GM12878 (cell line): ENCODE results near the gene ZIC2. TPM values are rescaled to one million over a fixed set of nuclear protein-coding genes. Genes with fewer than 3 reads are reported as not detected.

Experiments
- ATAC-seq: fragments of 200-7000 bp; cut with Tn5 transposase; 3 replicates; pipeline ENCODE4 v1.9.1; 2020; ENCODE audit warnings: mild to moderate bottlenecking, moderate library complexity
- BruUV-seq: library from RNA; stranded (reverse); fragments of 400-500 nt; replicated peaks from 2 replicates; lab custom pipeline; 2021; lab: Mats Ljungman, UMichigan
- CTCF ChIA-PET: fragments of 300-600 bp; sonication (Branson Sonifier 250); formaldehyde crosslinking; extraction: SDS; loops from one replicate; lab custom pipeline; 2021; ENCODE audit warnings: inconsistent platforms; lab: Yijun Ruan, JAX
- POLR2A ChIA-PET: fragments of 350-600 bp; formaldehyde crosslinking; extraction: SDS; loops from one replicate; lab custom pipeline; 2021; ENCODE audit warnings: inconsistent platforms; lab: Charles Lee
- RAD21 ChIA-PET: fragments of 300-600 bp; sonication (Branson Sonifier 250); formaldehyde crosslinking; loops from one replicate; lab custom pipeline; 2023; ENCODE audit warnings: antibody characterized with exemption; ENCODE audit not compliant: unreplicated experiment; lab: Charles Lee
- SMC1A ChIA-PET: fragments of 300-600 bp; sonication (Branson Sonifier 250); formaldehyde crosslinking; loops from one replicate; lab custom pipeline; 2023; ENCODE audit not compliant: unreplicated experiment, uncharacterized antibody; lab: Charles Lee
- DNase-seq: peaks from one replicate; pipeline ENCODE4 v3.0.0-alpha.2; 2011; ENCODE audit warnings: low read depth, low spot score
- FAIRE-seq: peaks from 3 replicates; lab custom pipeline; 2011; peaks lifted over from hg19 to GRCh38; lab: Jason Lieb, UNC
- H2AFZ ChIP-seq: 2 replicates; pipeline ENCODE4 v1.6.0; 2011; ENCODE audit warnings: low read depth, low read length, control low read depth; ENCODE audit not compliant: control insufficient read depth
- H3K27ac ChIP-seq: 2 replicates; pipeline ENCODE4 v1.5.1; 2011; ENCODE audit warnings: control low read depth; ENCODE audit not compliant: control insufficient read depth, insufficient read depth
- H3K27me3 ChIP-seq, 2 experiments: replicated peaks in 1 of 2; 2 replicates each; pipeline versions ENCODE4 v1.6.0 to v1.6.1; 2011; ENCODE audit warnings: low read length in 1 of 2; ENCODE audit not compliant: control insufficient read depth in 2 of 2, insufficient read depth in 2 of 2
- H3K36me3 ChIP-seq, 2 experiments: 2 replicates each; pipeline ENCODE4 v1.5.1; 2011; ENCODE audit warnings: low read length in 1 of 2; ENCODE audit not compliant: control insufficient read depth in 2 of 2, insufficient read depth in 2 of 2
- H3K4me1 ChIP-seq: 2 replicates; pipeline ENCODE4 v1.6.1; 2011; ENCODE audit warnings: mild to moderate bottlenecking, low read length, moderate library complexity, mixed read lengths; ENCODE audit not compliant: control insufficient read depth, insufficient read depth
- H3K4me2 ChIP-seq: 2 replicates; pipeline ENCODE4 v1.6.0; 2011; ENCODE audit warnings: control low read depth; ENCODE audit not compliant: control insufficient read depth, insufficient read depth
- H3K4me3 ChIP-seq: fragments of 200-600 bp; sonication (generic); 2 replicates; pipeline ENCODE4 v1.5.1; 2016
- H3K79me2 ChIP-seq: 2 replicates; pipeline ENCODE4 v1.6.0; 2011; ENCODE audit warnings: low read length; ENCODE audit not compliant: control insufficient read depth, insufficient read depth
- H3K9ac ChIP-seq: 2 replicates; pipeline ENCODE4 v1.8.0; 2011; ENCODE audit warnings: low read length, control low read depth, mixed read lengths; ENCODE audit not compliant: control insufficient read depth, insufficient read depth
- H3K9me3 ChIP-seq: replicated peaks from 3 replicates; pipeline ENCODE4 v1.5.1; 2011; ENCODE audit warnings: mild to moderate bottlenecking, low read length; ENCODE audit not compliant: control insufficient read depth, insufficient read depth
- H4K20me1 ChIP-seq: 2 replicates; pipeline ENCODE4 v1.6.0; 2011; ENCODE audit not compliant: control insufficient read depth, insufficient read depth
- CREB1 ChIP-seq: IDR thresholded peaks from 2 replicates; pipeline ENCODE4 v1.6.1; 2012; ENCODE audit warnings: low read depth, mild to moderate bottlenecking, inconsistent platforms
- EGR1 ChIP-seq, 2 experiments: IDR thresholded peaks; 1 replicate in 1 of 2; 2 replicates in 1 of 2; pipeline ENCODE4 v1.6.1; 2011 to 2012; ENCODE audit warnings: low read depth in 2 of 2, low read length in 2 of 2, borderline replicate concordance in 1 of 2, mild to moderate bottlenecking in 1 of 2, moderate library complexity in 1 of 2
- EP300 ChIP-seq, 2 experiments: fragments of 150-350 bp in 1 of 2; IDR thresholded peaks; 2 replicates each; pipeline ENCODE4 v1.6.1; 2011 to 2012; ENCODE audit warnings: low read depth in 2 of 2, low read length in 2 of 2, borderline replicate concordance in 1 of 2, improper control_type of control experiment in 1 of 2, inconsistent platforms in 1 of 2; ENCODE audit not compliant: control insufficient read depth in 1 of 2
- FOS ChIP-seq: IDR thresholded peaks from 3 replicates; pipeline ENCODE4 v1.6.1; 2011; ENCODE audit warnings: borderline replicate concordance; ENCODE audit not compliant: insufficient read length; ENCODE audit errors: extremely low read depth
- HDAC6 ChIP-seq: fragments of 200-600 bp; sonication (generic); IDR thresholded peaks from one replicate; pipeline ENCODE4 v1.8.0; 2017; ENCODE audit warnings: antibody characterized with exemption; ENCODE audit not compliant: unreplicated experiment
- PAX8 ChIP-seq: fragments of 450-650 bp; IDR thresholded peaks from 2 replicates; pipeline ENCODE4 v1.6.1; 2017; ENCODE audit warnings: mild to moderate bottlenecking, moderate library complexity
- PML ChIP-seq: IDR thresholded peaks from 2 replicates; pipeline ENCODE4 v1.6.1; 2012; ENCODE audit warnings: low read length, inconsistent platforms
- RAD51 ChIP-seq: fragments of 450-650 bp; IDR thresholded peaks from 2 replicates; pipeline ENCODE4 v1.6.1; 2016; ENCODE audit warnings: moderate library complexity, mild to moderate bottlenecking, inconsistent platforms
- SMAD5 ChIP-seq: IDR thresholded peaks from 2 replicates; pipeline ENCODE4 v1.6.1; 2016; ENCODE audit warnings: antibody characterized with exemption, low read depth
- SUPT20H ChIP-seq: IDR thresholded peaks from 2 replicates; pipeline ENCODE4 v1.6.1; 2011; ENCODE audit warnings: low read depth, mild to moderate bottlenecking, low read length, moderate library complexity, borderline replicate concordance; ENCODE audit not compliant: control insufficient read depth
- TARDBP ChIP-seq: IDR thresholded peaks from 2 replicates; pipeline ENCODE4 v1.6.1; 2016; ENCODE audit warnings: borderline replicate concordance
- ZZZ3 ChIP-seq: IDR thresholded peaks from 2 replicates; pipeline ENCODE4 v1.6.1; 2011; ENCODE audit warnings: low read depth; ENCODE audit not compliant: control insufficient read depth, insufficient read length
- WGBS: methylation state at CpG from one replicate; pipeline ENCODE4 v1.1.6; 2016; ENCODE audit warnings: low lambda C conversion rate; ENCODE audit not compliant: insufficient replicate concordance, insufficient coverage; ENCODE audit errors: missing lambda C conversion rate; 5-methylcytosine and 5-hydroxymethylcytosine counted together
- in situ Hi-C: fragments of 300-500 bp; cut with MboI; formaldehyde crosslinking; loops from 9 replicates; pipeline ENCODE4 v1.14.3; 2018; ENCODE audit warnings: mixed read lengths
- intact Hi-C: fragments of 100-400 bp; cut with micrococcal nuclease; formaldehyde crosslinking; loops from one replicate; pipeline ENCODE4 v1.14.2; 2022; ENCODE audit not compliant: unreplicated experiment
- polyA plus RNA-seq, 11 experiments: library from polyadenylated mRNA; depleted of rRNA in 4 of 11; unstranded in 6 of 11; stranded (reverse) in 5 of 11; fragments of >200 nt; fragmentation: Nextera tagmentation in 4 of 11; fragmentation: Illumina TruSeq in 1 of 11; extraction: Ambion mirVana in 4 of 11; extraction: Trizol in 1 of 11; gene quantifications; 1 replicate in 1 of 11; 2 replicates in 10 of 11; pipeline versions ENCODE4 v1.2.1 to v1.2.3, GENCODE V29; 2011 to 2016; ENCODE audit warnings: inconsistent platforms in 2 of 11, missing spikeins in 2 of 11, low read depth in 1 of 11
- total RNA-seq, 4 experiments: library from RNA; depleted of rRNA in 3 of 4; stranded (reverse); fragments of >200 nt in 3 of 4; fragmentation: Illumina TruSeq in 1 of 4; extraction: Trizol in 1 of 4; gene quantifications; 2 replicates each; pipeline versions ENCODE4 v1.2.1 to v1.2.3, GENCODE V29; 2013 to 2021
- TF ChIP-seq, protein P1 (sequence below): fragments of 450-650 bp; conservative IDR thresholded peaks from 2 replicates; pipeline ENCODE4 v1.6.1; 2017; ENCODE audit warnings: mild to moderate bottlenecking, moderate library complexity
- TF ChIP-seq, protein P2 (sequence below): fragments of 450-650 bp; IDR thresholded peaks from 2 replicates; pipeline ENCODE4 v1.6.1; 2018; ENCODE audit warnings: borderline replicate concordance, mild to moderate bottlenecking; ENCODE audit not compliant: partially characterized antibody
- TF ChIP-seq, protein P3 (sequence below): IDR thresholded peaks from 2 replicates; pipeline ENCODE4 v1.6.1; 2012; ENCODE audit warnings: low read depth, low read length, improper control_type of control experiment

The ZIC2 gene
- total and polyA plus RNA-seq, 10 of the 15 experiments (the other 5 are each of a cell fraction or from before 2014, with no cell fraction given) = 0.05 TPM; not detected in 8

DNA sequence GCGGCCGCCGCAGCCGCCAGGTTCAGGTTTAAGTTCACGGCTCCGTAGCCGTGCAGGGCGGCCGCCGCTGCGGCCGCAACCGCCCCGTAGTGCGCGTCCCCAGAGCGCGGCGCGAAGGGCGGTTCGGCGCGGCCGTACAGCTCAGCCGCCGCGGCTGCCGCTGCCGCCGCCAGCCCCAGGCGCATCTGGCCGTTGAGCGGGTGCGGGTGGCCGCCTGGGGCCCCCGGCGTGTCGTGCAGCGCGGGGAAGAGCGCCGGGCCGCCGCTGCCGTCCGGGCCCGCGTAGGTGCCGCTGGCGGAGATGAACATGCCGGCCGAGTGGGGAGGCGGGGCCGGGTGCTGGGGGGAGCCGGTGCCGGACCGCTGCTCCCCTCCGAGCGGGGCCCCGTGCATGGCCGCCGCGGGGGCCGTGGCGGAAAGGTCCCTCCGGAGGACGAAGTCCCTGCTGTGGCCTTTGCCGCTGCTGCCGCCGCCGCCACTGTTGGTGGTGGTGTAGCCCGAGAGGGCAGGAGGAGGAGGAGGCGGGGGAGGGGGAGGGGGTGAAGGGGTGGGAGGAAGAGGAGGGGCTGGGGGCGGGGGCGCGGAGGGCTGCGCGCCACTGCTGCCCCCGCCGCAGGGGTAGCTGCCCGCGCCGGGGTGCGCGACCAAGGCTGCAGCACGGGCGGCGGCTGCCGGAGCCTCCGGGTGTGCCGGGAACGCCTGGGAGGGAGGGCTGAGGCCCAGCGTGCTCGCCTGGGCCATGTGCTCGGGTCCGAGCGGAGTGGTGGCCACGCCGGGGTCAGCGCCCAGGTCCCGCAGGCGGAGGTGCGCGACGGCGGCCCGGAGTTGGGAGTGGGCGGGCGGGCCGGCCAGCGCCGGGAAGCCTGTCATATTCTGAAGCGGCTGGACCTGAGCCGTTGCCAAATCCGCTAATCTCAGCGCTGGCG, 10.7 kb upstream of the ZIC2 start:
- no peak for ATAC-seq
- POLR2A ChIA-PET = no interaction called here
- no TSS peak for BruUV-seq
- in situ Hi-C loops (no loop called here), intact Hi-C loops (no loop called here)
- CTCF ChIA-PET = no interaction called here
- no peak for FAIRE-seq
- Histone ChIP-seq H3K79me2 (no peaks in the 10 kb centered on the region), H3K36me3 (no peaks in the 10 kb centered on the region), H3K4me3 (no peak overlapping the region), H3K4me1 (no peaks in the 10 kb centered on the region), H3K9me3 (peaks cover 5% of the 10 kb centered on the region; the same call in 1 of the 3 replicates), H2AFZ (no peak overlapping the region), H4K20me1 (no peaks in the 10 kb centered on the region), H3K27ac (no peak overlapping the region), H3K9ac (no peak overlapping the region), H3K4me2 (no peak overlapping the region), H3K27me3 (peaks cover 11 to 30% of the 10 kb centered on the region in 2 experiments)
- no peak for DNase-seq
- SMC1A ChIA-PET = no interaction called here
- WGBS = 46% methylated on average over 65 of the region's 118 CpGs
- RAD21 ChIA-PET = no interaction called here
- TF ChIP-seq HDAC6 (no peak), FOS (no peak), PAX8 (no peak), SUPT20H (no peak), TARDBP (no peak), SMAD5 (no peak), CREB1 (no peak), EGR1 (IDR thresholded peaks at IDR 0.05; ENCODE audit: borderline replicate concordance in 1 of 2, low read depth in 2 of 2, low read length in 2 of 2) (no peak), RAD51 (no peak), PML (no peak), ZZZ3 (no peak), EP300 (IDR thresholded peaks at IDR 0.05; ENCODE audit: borderline replicate concordance in 1 of 2, control insufficient read depth in 1 of 2, low read depth in 2 of 2, low read length in 2 of 2) (no peak)
- TF ChIP-seq, protein P1, sequence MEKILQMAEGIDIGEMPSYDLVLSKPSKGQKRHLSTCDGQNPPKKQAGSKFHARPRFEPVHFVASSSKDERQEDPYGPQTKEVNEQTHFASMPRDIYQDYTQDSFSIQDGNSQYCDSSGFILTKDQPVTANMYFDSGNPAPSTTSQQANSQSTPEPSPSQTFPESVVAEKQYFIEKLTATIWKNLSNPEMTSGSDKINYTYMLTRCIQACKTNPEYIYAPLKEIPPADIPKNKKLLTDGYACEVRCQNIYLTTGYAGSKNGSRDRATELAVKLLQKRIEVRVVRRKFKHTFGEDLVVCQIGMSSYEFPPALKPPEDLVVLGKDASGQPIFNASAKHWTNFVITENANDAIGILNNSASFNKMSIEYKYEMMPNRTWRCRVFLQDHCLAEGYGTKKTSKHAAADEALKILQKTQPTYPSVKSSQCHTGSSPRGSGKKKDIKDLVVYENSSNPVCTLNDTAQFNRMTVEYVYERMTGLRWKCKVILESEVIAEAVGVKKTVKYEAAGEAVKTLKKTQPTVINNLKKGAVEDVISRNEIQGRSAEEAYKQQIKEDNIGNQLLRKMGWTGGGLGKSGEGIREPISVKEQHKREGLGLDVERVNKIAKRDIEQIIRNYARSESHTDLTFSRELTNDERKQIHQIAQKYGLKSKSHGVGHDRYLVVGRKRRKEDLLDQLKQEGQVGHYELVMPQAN = no peak
- TF ChIP-seq, protein P2, sequence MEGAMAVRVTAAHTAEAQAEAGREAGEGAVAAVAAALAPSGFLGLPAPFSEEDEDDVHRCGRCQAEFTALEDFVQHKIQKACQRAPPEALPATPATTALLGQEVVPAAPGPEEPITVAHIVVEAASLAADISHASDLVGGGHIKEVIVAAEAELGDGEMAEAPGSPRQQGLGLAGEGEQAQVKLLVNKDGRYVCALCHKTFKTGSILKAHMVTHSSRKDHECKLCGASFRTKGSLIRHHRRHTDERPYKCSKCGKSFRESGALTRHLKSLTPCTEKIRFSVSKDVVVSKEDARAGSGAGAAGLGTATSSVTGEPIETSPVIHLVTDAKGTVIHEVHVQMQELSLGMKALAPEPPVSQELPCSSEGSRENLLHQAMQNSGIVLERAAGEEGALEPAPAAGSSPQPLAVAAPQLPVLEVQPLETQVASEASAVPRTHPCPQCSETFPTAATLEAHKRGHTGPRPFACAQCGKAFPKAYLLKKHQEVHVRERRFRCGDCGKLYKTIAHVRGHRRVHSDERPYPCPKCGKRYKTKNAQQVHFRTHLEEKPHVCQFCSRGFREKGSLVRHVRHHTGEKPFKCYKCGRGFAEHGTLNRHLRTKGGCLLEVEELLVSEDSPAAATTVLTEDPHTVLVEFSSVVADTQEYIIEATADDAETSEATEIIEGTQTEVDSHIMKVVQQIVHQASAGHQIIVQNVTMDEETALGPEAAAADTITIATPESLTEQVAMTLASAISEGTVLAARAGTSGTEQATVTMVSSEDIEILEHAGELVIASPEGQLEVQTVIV = no peak
- TF ChIP-seq, protein P3, sequence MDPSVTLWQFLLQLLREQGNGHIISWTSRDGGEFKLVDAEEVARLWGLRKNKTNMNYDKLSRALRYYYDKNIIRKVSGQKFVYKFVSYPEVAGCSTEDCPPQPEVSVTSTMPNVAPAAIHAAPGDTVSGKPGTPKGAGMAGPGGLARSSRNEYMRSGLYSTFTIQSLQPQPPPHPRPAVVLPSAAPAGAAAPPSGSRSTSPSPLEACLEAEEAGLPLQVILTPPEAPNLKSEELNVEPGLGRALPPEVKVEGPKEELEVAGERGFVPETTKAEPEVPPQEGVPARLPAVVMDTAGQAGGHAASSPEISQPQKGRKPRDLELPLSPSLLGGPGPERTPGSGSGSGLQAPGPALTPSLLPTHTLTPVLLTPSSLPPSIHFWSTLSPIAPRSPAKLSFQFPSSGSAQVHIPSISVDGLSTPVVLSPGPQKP = no peak
